Keratinocyte (primary cell): ENCODE measurements around the gene SMARCD3. TPM values are rescaled to one million over a fixed set of nuclear protein-coding genes. Genes with fewer than 3 reads are reported as not detected.

Experiments
- DNase-seq: peaks from one replicate; pipeline ENCODE4 v3.0.0-alpha.2; 2011; ENCODE audit warnings: low read depth, missing footprints, low spot score
- FAIRE-seq: peaks from 2 replicates; lab custom pipeline; 2011; peaks lifted over from hg19 to GRCh38; lab: Jason Lieb, UNC
- H2AFZ ChIP-seq: 2 replicates; pipeline ENCODE4 v1.6.0; 2012; ENCODE audit warnings: low read length, control low read depth, inconsistent platforms; ENCODE audit not compliant: control insufficient read depth
- H3K27ac ChIP-seq: 2 replicates; pipeline ENCODE4 v1.5.1; 2011; ENCODE audit warnings: low read length; ENCODE audit not compliant: control insufficient read depth, insufficient read depth
- H3K27me3 ChIP-seq: 3 replicates; pipeline ENCODE4 v1.6.0; 2011; ENCODE audit warnings: low read length; ENCODE audit not compliant: control insufficient read depth, insufficient read depth; ENCODE audit errors: extremely low read depth
- H3K36me3 ChIP-seq, 2 experiments: 2 replicates in 1 of 2; 3 replicates in 1 of 2; pipeline ENCODE4 v1.5.1; 2011; ENCODE audit warnings: low read length in 2 of 2, mild to moderate bottlenecking in 1 of 2; ENCODE audit not compliant: control insufficient read depth in 2 of 2, insufficient read depth in 2 of 2; ENCODE audit errors: extremely low read depth in 1 of 2
- H3K4me1 ChIP-seq: 3 replicates; pipeline ENCODE4 v1.5.1; 2011; ENCODE audit warnings: low read length; ENCODE audit not compliant: control insufficient read depth, insufficient read depth; ENCODE audit errors: extremely low read depth
- H3K4me2 ChIP-seq: 3 replicates; pipeline ENCODE4 v1.6.0; 2011; ENCODE audit warnings: low read depth, low read length; ENCODE audit not compliant: control insufficient read depth, insufficient read depth; ENCODE audit errors: extremely low read depth
- H3K4me3 ChIP-seq, 3 experiments: fragments of 200-600 bp in 1 of 3; sonication (generic) in 1 of 3; 2 replicates in 2 of 3; 3 replicates in 1 of 3; pipeline ENCODE4 v1.5.1; 2011 to 2016; ENCODE audit warnings: low read length in 3 of 3, mild to moderate bottlenecking in 3 of 3, control low read depth in 2 of 3, inconsistent platforms in 1 of 3, low read depth in 1 of 3, mixed read lengths in 1 of 3, mixed run types in 1 of 3, moderate library complexity in 1 of 3; ENCODE audit not compliant: control insufficient read depth in 2 of 3, insufficient read depth in 2 of 3; ENCODE audit errors: extremely low read depth in 1 of 3
- H3K79me2 ChIP-seq: 2 replicates; pipeline ENCODE4 v1.6.0; 2012; ENCODE audit warnings: low read length; ENCODE audit not compliant: control insufficient read depth, insufficient read depth
- H3K9ac ChIP-seq: 3 replicates; pipeline ENCODE4 v1.6.0; 2011; ENCODE audit warnings: low read length; ENCODE audit not compliant: control insufficient read depth, insufficient read depth; ENCODE audit errors: extremely low read depth
- H3K9me1 ChIP-seq: 3 replicates; pipeline ENCODE4 v1.6.0; 2011; ENCODE audit warnings: low read length; ENCODE audit not compliant: control insufficient read depth, insufficient read depth; ENCODE audit errors: extremely low read depth
- H3K9me3 ChIP-seq: 2 replicates; pipeline ENCODE4 v1.5.1; 2012; ENCODE audit warnings: low read depth, low read length; ENCODE audit not compliant: control insufficient read depth
- H4K20me1 ChIP-seq: 3 replicates; pipeline ENCODE4 v1.6.0; 2011; ENCODE audit warnings: low read length; ENCODE audit not compliant: control insufficient read depth, insufficient read depth; ENCODE audit errors: extremely low read depth
- CTCF ChIP-seq, 3 experiments: IDR thresholded peaks in 1 of 3; conservative IDR thresholded peaks in 1 of 3; optimal IDR thresholded peaks in 1 of 3; 2 replicates in 2 of 3; 3 replicates in 1 of 3; pipeline versions ENCODE3 to v1.5.1; 2011; ENCODE audit warnings: low read length in 3 of 3, mild to moderate bottlenecking in 3 of 3, moderate library complexity in 2 of 3, control low read depth in 1 of 3, inconsistent platforms in 1 of 3; ENCODE audit not compliant: insufficient read depth in 2 of 3; ENCODE audit errors: extremely low read depth in 1 of 3
- EZH2 ChIP-seq: IDR thresholded peaks from one replicate; pipeline ENCODE4 v1.6.1; 2012; ENCODE audit warnings: inconsistent platforms, mild to moderate bottlenecking, low read length, moderate library complexity
- dilution Hi-C: fragments of 300-500 bp; cut with MboI; formaldehyde crosslinking; loops from one replicate; pipeline ENCODE4 v1.7.0; 2020; ENCODE audit warnings: low sequenced_read_pairs; ENCODE audit not compliant: extremely low pct_ligation_motif_present
- polyA plus RNA-seq, 5 experiments: library from polyadenylated mRNA; depleted of rRNA in 3 of 5; stranded (reverse) in 3 of 5; stranded (forward) in 1 of 5; unstranded in 1 of 5; fragments of >200 nt; gene quantifications; 1 replicate in 1 of 5; 2 replicates in 3 of 5; 3 replicates in 1 of 5; pipeline versions ENCODE4 v1.2.1 to v1.2.3, GENCODE V29; 2011 to 2012; ENCODE audit warnings: missing spikeins in 2 of 5, low read depth in 1 of 5, low replicate concordance in 1 of 5

The SMARCD3 gene
- polyA plus RNA-seq, 1 donor (not counting 4 experiments of a cell fraction or from before 2014, with no cell fraction given) = 3.0 TPM

- Histone ChIP-seq H3K9me3 (no peaks in the 10 kb centered on the region), H3K9ac (no peak overlapping the region), H3K4me2 (no peak overlapping the region), H4K20me1 (no peaks in the 10 kb centered on the region), H3K4me1 (peaks cover 4% of the 10 kb centered on the region), H3K27ac (no peak overlapping the region), H3K79me2 (no peaks in the 10 kb centered on the region), H3K36me3 (no peaks in the 10 kb centered on the region), H2AFZ (no peak overlapping the region), H3K9me1 (no peaks in the 10 kb centered on the region), H3K27me3 (peaks cover 61% of the 10 kb centered on the region), H3K4me3 (no peak overlapping the region)
- no peak for FAIRE-seq
- TF ChIP-seq CTCF (optimal IDR thresholded peaks at IDR 0.05 in 1 of 3, IDR thresholded peaks at IDR 0.05 in 1 of 3, conservative IDR thresholded peaks at IDR 0.05 in 1 of 3; ENCODE audit: extremely low read depth in 1 of 3, insufficient read depth in 2 of 3, low read length in 3 of 3) (no peak), EZH2 (no peak)
- DNase-seq = no peak
- dilution Hi-C loops = no loop called here
These were observed 26.7 kb upstream of the SMARCD3 start for GRCh38 chr7:151274936-151275812.

GRCh38 chr7:151274396-151274795 is 25.9 kb upstream of the SMARCD3 start:
- H4K20me1 ChIP-seq = no peaks in the 10 kb centered on the region
- DNase-seq = no peak
- no peak overlapping the region for H3K4me3 ChIP-seq
- H3K36me3 ChIP-seq = no peaks in the 10 kb centered on the region
- no peaks in the 10 kb centered on the region for H3K9me3 ChIP-seq
- no peak for FAIRE-seq
- no peak overlapping the region for H3K27ac ChIP-seq
- no peaks in the 10 kb centered on the region for H3K9me1 ChIP-seq
- no peak overlapping the region for H3K9ac ChIP-seq
- TF ChIP-seq CTCF (optimal IDR thresholded peaks at IDR 0.05 in 1 of 3, IDR thresholded peaks at IDR 0.05 in 1 of 3, conservative IDR thresholded peaks at IDR 0.05 in 1 of 3; ENCODE audit: extremely low read depth in 1 of 3, insufficient read depth in 2 of 3, low read length in 3 of 3) (no peak), EZH2 (no peak)
- H2AFZ ChIP-seq = no peak overlapping the region
- H3K4me1 ChIP-seq = peaks cover 4% of the 10 kb centered on the region
- no peaks in the 10 kb centered on the region for H3K79me2 ChIP-seq
- no peak overlapping the region for H3K4me2 ChIP-seq
- dilution Hi-C loops = no loop called here
- H3K27me3 ChIP-seq = peaks cover 62% of the 10 kb centered on the region
